Lower leg skin (tissue), 4 donors: Measurements from ENCODE around the gene KANK4. TPM values are rescaled to one million over a fixed set of nuclear protein-coding genes. Genes with fewer than 3 reads are reported as not detected.

ENCODE experiments used
- DNase-seq, 2 donors: peaks; one replicate each; pipeline ENCODE4 v3.0.0-alpha.2; 2019; ENCODE audit warnings: low spot score in 2 of 2
- H3K4me3 ChIP-seq: fragments of 200-600 bp; sonication (generic); 2 replicates; pipeline ENCODE4 v1.5.1; 2017; ENCODE audit warnings: mild to moderate bottlenecking, low read depth; ENCODE audit not compliant: poor library complexity, severe bottlenecking
- CTCF ChIP-seq, 3 donors: fragments of 450-650 bp; IDR thresholded peaks; one replicate each; pipeline ENCODE4 v1.5.1; 2016; ENCODE audit warnings: antibody characterized with exemption in 3 of 3, mild to moderate bottlenecking in 3 of 3, moderate library complexity in 2 of 3
- POLR2A ChIP-seq, 2 donors: fragments of 450-650 bp; IDR thresholded peaks; one replicate each; pipeline ENCODE4 v1.6.1; 2016 to 2017; ENCODE audit warnings: antibody characterized with exemption in 2 of 2, mild to moderate bottlenecking in 1 of 2, moderate library complexity in 1 of 2
- WGBS, 2 donors: methylation state at CpG; one replicate each; pipeline ENCODE4 v1.1.5; 2018; 5-methylcytosine and 5-hydroxymethylcytosine counted together
- intact Hi-C: fragments of 100-400 bp; cut with DNase I; formaldehyde crosslinking; loops from one replicate; pipeline ENCODE4 v1.15.0; 2023; ENCODE audit warnings: low total_unique reads
- total RNA-seq, 4 donors: library from RNA; depleted of rRNA; stranded (reverse); fragments of >200 nt; gene quantifications; one replicate each; pipeline ENCODE4 v1.1.0, GENCODE V29; 2016

The KANK4 gene
- total RNA-seq, 4 donors from 2014 or later = 0.21 to 1.5 (median 0.72) TPM

DNA sequence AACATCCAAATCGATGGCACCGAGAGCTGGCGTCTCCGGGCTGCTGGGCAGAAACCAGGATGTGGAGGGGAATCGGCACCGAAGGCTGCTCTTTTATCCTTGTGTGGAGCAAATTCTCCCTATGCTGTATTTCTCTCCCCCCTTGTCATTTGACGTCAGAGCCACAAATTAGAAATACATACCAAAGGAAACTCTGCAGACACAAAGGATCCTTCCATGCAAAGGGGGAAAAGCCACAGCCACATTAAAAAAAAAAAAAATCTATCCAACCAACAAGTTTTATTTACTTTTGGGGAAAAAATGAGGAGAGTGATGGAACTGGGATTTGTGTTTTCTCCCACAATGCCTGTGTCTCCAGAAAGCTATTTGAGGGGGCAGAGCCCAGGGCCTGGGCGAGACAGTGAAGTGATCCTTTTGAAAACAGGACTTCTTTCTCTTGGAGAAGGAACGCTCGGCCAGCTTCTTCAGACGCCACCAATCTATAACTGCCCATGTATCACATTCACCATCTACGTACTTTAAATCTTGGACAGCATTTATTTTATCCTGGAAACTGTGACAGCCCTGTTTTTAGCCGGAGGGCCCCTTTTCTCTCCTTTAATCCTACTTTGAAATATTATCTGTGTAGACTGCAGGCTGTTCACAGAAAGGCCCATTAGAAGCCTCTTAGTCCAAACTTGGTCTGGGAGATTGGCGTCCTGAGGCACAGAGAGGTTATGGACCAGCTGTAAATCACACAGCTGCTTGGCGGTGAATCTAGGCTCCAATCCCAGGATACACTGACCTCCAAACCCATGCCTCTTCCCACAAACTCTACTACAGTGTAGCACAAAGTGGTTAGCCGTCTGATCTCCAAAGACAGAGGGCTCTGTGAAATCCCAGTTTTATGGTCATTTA lies 4.5 kb downstream of the KANK4 start:
- no peak for DNase-seq
- TF ChIP-seq CTCF (IDR thresholded peaks at IDR 0.05) (no peak), POLR2A (IDR thresholded peaks at IDR 0.05) (no peak)
- H3K4me3 ChIP-seq = no peak overlapping the region
- intact Hi-C loops = loop anchor here (5.0 kb wide), 1 partner anchor 1713 kb away; no protein-coding TSS in a partner anchor
- WGBS, 2 donors = 79 to 84% methylated on average over 16 of the region's 16 CpGs

GRCh38 chr1:62312698-62313097 lies 6.5 kb downstream of the KANK4 start:
- intact Hi-C loops = loop anchor here (5.0 kb wide), 1 partner anchor 1715 kb away; no protein-coding TSS in a partner anchor
- WGBS, 2 donors = 81 to 83% methylated on average over 4 of the region's 4 CpGs
- DNase-seq = no peak
- no peak for TF ChIP-seq POLR2A (IDR thresholded peaks at IDR 0.05)
- no peak for TF ChIP-seq CTCF (IDR thresholded peaks at IDR 0.05)
- no peak overlapping the region for H3K4me3 ChIP-seq

DNA sequence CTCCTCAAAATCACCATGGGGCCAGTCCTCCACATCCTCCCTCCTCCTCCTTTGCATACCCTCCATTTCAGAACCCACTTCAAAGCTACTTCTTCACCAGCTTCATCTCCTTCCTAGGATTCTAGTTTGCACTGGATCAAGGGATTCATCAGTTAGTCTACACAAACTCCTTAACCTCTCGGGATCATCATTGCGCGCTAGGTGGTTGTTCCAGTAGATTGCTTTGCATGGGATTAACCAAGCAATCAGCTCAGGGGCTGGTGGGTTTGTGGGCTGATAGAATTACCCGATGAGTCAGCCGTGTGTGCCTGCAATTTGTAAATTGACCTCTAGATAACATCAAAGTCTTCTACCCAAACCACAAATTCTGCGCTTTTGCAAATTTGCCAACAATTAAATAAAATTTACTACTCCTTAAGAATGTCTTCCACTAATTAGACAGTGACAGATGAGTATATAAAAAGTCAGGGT lies 7.7 kb downstream of the KANK4 start:
- intact Hi-C loops = loop anchor here (5.0 kb wide), 1 partner anchor 1716 kb away; no protein-coding TSS in a partner anchor
- H3K4me3 ChIP-seq = no peak overlapping the region
- TF ChIP-seq CTCF (IDR thresholded peaks at IDR 0.05) = no peak
- no peak for TF ChIP-seq POLR2A (IDR thresholded peaks at IDR 0.05)
- WGBS, 2 donors = 78 to 84% methylated on average over 6 of the region's 6 CpGs
- no peak for DNase-seq

GRCh38 chr1:62309906-62310305 lies 9.3 kb downstream of the KANK4 start:
- no peak overlapping the region for H3K4me3 ChIP-seq
- no peak for TF ChIP-seq CTCF (IDR thresholded peaks at IDR 0.05)
- no peak for TF ChIP-seq POLR2A (IDR thresholded peaks at IDR 0.05)
- intact Hi-C loops = loop anchor here (5.0 kb wide), 1 partner anchor 1717 kb away; no protein-coding TSS in a partner anchor
- 58 to 60% methylated on average over 7 of the region's 7 CpGs for WGBS, 2 donors
- no peak for DNase-seq

- intact Hi-C loops = no loop called here
- WGBS, 2 donors = 46 to 56% methylated on average over 3 of the region's 3 CpGs
- no peak for TF ChIP-seq CTCF (IDR thresholded peaks at IDR 0.05)
- no peak for TF ChIP-seq POLR2A (IDR thresholded peaks at IDR 0.05)
Measured at GRCh38 chr1:62308606-62309005, 10.6 kb downstream of the KANK4 start.

More at GRCh38 chr1:62308606-62309005, 10.6 kb downstream of the KANK4 start:
- no peak overlapping the region for H3K4me3 ChIP-seq
- DNase-seq = no peak
